ELR (cell line): ENCODE measurements around the gene ATL3.
"Not testable (repeated sequence)": the region's sequence is repeated elsewhere in the genome, so short reads cannot be mapped to it uniquely, and the experiment has no call there.

ENCODE experiments used
- DNase-seq: peaks from one replicate; pipeline ENCODE4 v3.0.0-alpha.2; 2015; ENCODE audit warnings: low read depth

Gene ATL3

GRCh38 chr11:63589000-63589399, 82.2 kb downstream of the ATL3 start:
- no peak for DNase-seq

DNA sequence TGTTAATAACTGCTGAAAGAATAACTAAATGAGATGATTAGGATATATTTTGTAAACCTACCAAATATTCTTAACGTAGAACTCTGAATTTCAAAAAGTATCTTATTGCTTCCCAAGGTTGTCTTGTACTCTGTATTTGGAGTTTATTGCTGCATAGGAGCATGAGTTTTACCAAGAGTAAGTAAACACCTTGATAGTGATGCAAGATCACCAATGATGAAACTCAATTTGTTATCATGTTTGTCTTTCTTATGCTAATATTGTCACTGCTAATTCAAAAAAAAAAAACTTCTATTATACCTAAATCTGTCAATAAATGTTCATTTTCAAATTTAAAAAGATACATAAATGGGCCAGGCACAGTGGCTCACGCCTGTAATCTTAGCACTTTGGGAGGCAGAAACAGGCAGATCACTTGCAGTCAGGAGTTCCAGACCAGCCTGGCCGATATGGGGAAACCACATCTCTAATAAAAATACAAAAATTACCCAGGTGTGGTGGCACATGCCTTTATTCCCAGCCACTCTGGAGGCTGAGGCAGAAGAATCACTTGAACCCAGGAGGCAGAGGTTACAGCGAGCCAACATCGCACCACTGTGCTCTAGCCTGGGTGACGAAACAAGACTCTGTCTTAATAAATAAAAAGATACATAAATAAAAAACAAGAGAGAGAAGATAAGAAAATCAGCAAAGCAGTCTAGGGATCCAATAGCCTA, 84.6 kb downstream of the ATL3 start:
- no peak for DNase-seq

GRCh38 chr11:63583357-63583677, 87.9 kb downstream of the ATL3 start:
- no peak for DNase-seq

GRCh38 chr11:63581224-63581623, 90.0 kb downstream of the ATL3 start:
- DNase-seq, result not testable (repeated sequence)

DNA sequence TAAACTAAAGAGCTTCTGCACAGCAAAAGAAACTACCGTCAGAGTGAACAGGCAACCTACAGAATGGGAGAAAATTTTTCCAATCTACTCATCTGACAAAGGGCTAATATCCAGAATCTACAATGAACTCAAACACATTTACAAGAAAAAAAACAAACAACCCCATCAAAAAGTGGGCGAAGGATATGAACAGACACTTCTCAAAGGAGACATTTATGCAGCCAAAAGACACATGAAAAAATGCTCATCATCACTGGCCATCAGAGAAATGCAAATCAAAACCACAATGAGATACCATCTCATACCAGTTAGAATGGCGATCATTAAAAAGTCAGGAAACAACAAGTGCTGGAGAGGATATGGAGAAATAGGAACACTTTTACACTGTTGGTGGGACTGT, 92.3 kb downstream of the ATL3 start:
- not testable (repeated sequence) for DNase-seq

- DNase-seq, result no peak
Measured at GRCh38 chr11:63574856-63575602, 96.1 kb downstream of the ATL3 start.
